UCSD-AML1 (cell line): ENCODE data around the gene ZACN.

Experiments used
- DNase-seq: peaks from one replicate; lab custom pipeline; 2025; ENCODE audit not compliant: unreplicated experiment; lab: John Stamatoyannopoulos, UW

The ZACN gene

DNA sequence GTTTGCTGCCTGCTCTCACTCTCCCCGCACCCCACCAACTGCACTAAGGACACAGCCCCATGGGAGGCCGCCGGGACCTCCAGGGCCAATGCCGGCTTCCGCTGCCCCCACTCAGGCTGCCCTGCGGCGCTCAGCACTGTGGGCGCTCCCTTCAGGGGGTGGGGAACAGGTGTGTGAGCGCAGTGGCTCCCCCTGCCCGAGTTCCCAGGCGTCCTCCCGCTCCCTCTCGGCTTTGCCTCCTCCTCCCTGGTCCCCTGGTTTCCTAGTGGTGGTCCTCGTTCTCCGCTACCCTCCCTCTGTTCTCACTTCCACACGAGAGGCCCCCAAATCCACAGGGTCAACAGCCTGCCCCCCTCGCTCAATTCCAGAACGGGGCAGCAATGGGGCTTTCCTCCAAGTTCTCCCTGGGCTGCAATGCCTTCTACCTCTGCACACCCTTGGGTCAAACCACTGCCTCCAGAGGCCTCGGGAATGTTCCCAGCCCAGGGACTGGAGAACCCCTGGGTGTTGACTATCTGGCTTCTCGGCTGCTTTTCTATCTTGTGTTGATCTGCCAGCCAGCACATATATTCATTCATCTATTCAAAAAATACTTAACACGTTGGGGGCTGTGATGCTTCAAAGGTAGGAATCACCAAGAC is 52.2 kb downstream of the ZACN start:
- no peak for DNase-seq

- DNase-seq, result no peak
These were observed 53.0 kb downstream of the ZACN start for GRCh38 chr17:76131692-76132573.
